ENCODE data around the gene ASZ1.

Gene ASZ1

DNA sequence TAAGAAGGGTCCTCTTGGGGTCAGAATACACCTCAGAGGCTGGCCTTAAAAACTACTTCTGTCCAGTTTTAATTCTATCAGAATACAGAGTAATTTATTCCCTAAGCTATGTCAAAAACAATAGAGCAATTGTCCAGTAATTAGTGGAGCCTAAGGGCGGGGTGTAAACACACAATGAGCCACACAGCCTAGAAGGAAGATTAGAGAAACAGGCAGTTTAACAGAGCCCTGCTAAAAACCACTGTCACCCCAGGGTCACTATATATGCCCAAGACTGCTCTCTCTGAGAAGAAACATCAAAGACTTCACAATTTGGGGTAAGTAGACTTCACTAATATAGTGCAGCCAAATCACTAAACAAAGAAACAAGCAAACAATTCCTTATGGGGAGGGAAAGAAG is 77.3 kb downstream of the ASZ1 start:
- TF ChIP-seq SETDB1 (IDR thresholded peaks at IDR 0.05; ENCODE audit: insufficient read length, low read length) (no peak), ZNF654 (tag by site-specific recombination; IDR thresholded peaks at IDR 0.05; ENCODE audit: low read depth) (no peak), ZNF184 (tag by site-specific recombination; IDR thresholded peaks at IDR 0.05) (no peak), ZNF16 (tag by site-specific recombination; IDR thresholded peaks at IDR 0.05; ENCODE audit: low read depth) (no peak)
- H3K9me3 ChIP-seq (ENCODE audit: control insufficient read depth, insufficient read depth, low read depth, low read length), result no peaks in the 10 kb centered on the region
- no peak overlapping the region for H3K27ac ChIP-seq (ENCODE audit: extremely low read depth, low read depth, low read length)
- H3K4me1 ChIP-seq (ENCODE audit: control insufficient read depth, insufficient read depth, low read length), result no peaks in the 10 kb centered on the region
- no peaks in the 10 kb centered on the region for H3K36me3 ChIP-seq (ENCODE audit: control insufficient read depth in 2 of 2, insufficient read depth in 1 of 2, low read length in 2 of 2)
- ChIA-PET POLR2A (no interaction called here), CTCF (interaction anchor here (0.7 kb wide), 1 partner anchor 37 kb away, joined by 3 read pairs; no protein-coding TSS in a partner anchor)
- no peak overlapping the region for H3K4me3 ChIP-seq (ENCODE audit: low read depth, low read length)

DNA sequence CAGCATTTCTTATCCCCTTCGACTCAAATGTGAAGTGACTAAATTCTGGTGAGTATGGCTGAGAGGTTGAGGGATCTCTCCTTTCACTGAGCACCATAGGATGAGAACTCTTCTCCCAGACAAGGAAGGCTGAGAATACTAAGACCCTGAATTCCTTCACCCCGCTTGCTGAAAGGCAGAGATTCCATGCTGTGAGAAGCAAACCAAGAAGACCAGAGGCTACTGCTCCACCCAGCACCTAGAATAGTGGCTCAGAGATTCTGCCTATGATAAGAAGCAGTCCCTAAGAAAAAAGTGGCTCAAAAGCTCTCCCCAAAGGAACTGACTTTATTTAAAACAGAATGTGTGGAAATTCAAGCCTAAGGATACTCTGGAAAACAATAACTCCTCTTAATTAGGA is 77.7 kb downstream of the ASZ1 start:
- Histone ChIP-seq H3K36me3 (ENCODE audit: control insufficient read depth in 2 of 2, insufficient read depth in 1 of 2, low read length in 2 of 2) (no peaks in the 10 kb centered on the region), H3K9me3 (ENCODE audit: control insufficient read depth, insufficient read depth, low read depth, low read length) (no peaks in the 10 kb centered on the region), H3K4me1 (ENCODE audit: control insufficient read depth, insufficient read depth, low read length) (no peaks in the 10 kb centered on the region), H3K27ac (ENCODE audit: extremely low read depth, low read depth, low read length) (no peak overlapping the region), H3K4me3 (ENCODE audit: low read depth, low read length) (no peak overlapping the region)
- ChIA-PET CTCF (interaction anchor here (0.7 kb wide), 1 partner anchor 37 kb away, joined by 3 read pairs; no protein-coding TSS in a partner anchor), POLR2A (no interaction called here)
- TF ChIP-seq, protein P1, sequence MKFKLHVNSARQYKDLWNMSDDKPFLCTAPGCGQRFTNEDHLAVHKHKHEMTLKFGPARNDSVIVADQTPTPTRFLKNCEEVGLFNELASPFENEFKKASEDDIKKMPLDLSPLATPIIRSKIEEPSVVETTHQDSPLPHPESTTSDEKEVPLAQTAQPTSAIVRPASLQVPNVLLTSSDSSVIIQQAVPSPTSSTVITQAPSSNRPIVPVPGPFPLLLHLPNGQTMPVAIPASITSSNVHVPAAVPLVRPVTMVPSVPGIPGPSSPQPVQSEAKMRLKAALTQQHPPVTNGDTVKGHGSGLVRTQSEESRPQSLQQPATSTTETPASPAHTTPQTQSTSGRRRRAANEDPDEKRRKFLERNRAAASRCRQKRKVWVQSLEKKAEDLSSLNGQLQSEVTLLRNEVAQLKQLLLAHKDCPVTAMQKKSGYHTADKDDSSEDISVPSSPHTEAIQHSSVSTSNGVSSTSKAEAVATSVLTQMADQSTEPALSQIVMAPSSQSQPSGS (tag by site-specific recombination; IDR thresholded peaks at IDR 0.05; ENCODE audit: low read depth), result no peak
- TF ChIP-seq ZNF169 (tag by site-specific recombination; IDR thresholded peaks at IDR 0.05) (no peak), MEIS1 (CRISPR knock-in tag; IDR thresholded peaks at IDR 0.05; ENCODE audit: borderline replicate concordance) (no peak), ZNF621 (tag by site-specific recombination; IDR thresholded peaks at IDR 0.05) (no peak), ZNF510 (tag by site-specific recombination; IDR thresholded peaks at IDR 0.05; ENCODE audit: insufficient replicate concordance) (no peak), FEZF1 (tag by site-specific recombination; IDR thresholded peaks at IDR 0.05) (no peak), MZF1 (tag by site-specific recombination; IDR thresholded peaks at IDR 0.05; ENCODE audit: borderline replicate concordance) (no peak), ZNF202 (tag by site-specific recombination; IDR thresholded peaks at IDR 0.05; ENCODE audit: borderline replicate concordance) (no peak), ZNF184 (tag by site-specific recombination; IDR thresholded peaks at IDR 0.05) (no peak), ZNF555 (tag by site-specific recombination; conservative IDR thresholded peaks at IDR 0.05) (no peak), ZNF311 (tag by site-specific recombination; IDR thresholded peaks at IDR 0.05; ENCODE audit: borderline replicate concordance) (no peak), ZNF658 (tag by site-specific recombination; IDR thresholded peaks at IDR 0.05) (no peak), SP3 (tag by site-specific recombination; IDR thresholded peaks at IDR 0.05) (no peak)
- TF ChIP-seq, protein P2, sequence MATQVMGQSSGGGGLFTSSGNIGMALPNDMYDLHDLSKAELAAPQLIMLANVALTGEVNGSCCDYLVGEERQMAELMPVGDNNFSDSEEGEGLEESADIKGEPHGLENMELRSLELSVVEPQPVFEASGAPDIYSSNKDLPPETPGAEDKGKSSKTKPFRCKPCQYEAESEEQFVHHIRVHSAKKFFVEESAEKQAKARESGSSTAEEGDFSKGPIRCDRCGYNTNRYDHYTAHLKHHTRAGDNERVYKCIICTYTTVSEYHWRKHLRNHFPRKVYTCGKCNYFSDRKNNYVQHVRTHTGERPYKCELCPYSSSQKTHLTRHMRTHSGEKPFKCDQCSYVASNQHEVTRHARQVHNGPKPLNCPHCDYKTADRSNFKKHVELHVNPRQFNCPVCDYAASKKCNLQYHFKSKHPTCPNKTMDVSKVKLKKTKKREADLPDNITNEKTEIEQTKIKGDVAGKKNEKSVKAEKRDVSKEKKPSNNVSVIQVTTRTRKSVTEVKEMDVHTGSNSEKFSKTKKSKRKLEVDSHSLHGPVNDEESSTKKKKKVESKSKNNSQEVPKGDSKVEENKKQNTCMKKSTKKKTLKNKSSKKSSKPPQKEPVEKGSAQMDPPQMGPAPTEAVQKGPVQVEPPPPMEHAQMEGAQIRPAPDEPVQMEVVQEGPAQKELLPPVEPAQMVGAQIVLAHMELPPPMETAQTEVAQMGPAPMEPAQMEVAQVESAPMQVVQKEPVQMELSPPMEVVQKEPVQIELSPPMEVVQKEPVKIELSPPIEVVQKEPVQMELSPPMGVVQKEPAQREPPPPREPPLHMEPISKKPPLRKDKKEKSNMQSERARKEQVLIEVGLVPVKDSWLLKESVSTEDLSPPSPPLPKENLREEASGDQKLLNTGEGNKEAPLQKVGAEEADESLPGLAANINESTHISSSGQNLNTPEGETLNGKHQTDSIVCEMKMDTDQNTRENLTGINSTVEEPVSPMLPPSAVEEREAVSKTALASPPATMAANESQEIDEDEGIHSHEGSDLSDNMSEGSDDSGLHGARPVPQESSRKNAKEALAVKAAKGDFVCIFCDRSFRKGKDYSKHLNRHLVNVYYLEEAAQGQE (tag by site-specific recombination; IDR thresholded peaks at IDR 0.05), result no peak
- TF ChIP-seq, protein P3, sequence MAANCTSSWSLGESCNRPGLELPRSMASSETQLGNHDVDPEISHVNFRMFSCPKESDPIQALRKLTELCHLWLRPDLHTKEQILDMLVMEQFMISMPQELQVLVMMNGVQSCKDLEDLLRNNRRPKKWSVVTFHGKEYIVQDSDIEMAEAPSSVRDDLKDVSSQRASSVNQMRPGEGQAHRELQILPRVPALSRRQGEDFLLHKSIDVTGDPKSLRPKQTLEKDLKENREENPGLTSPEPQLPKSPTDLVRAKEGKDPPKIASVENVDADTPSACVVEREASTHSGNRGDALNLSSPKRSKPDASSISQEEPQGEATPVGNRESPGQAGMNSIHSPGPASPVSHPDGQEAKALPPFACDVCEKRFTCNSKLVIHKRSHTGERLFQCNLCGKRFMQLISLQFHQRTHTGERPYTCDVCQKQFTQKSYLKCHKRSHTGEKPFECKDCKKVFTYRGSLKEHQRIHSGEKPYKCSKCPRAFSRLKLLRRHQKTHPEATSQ (tag by site-specific recombination; IDR thresholded peaks at IDR 0.05), result no peak
- TF ChIP-seq, protein P4, sequence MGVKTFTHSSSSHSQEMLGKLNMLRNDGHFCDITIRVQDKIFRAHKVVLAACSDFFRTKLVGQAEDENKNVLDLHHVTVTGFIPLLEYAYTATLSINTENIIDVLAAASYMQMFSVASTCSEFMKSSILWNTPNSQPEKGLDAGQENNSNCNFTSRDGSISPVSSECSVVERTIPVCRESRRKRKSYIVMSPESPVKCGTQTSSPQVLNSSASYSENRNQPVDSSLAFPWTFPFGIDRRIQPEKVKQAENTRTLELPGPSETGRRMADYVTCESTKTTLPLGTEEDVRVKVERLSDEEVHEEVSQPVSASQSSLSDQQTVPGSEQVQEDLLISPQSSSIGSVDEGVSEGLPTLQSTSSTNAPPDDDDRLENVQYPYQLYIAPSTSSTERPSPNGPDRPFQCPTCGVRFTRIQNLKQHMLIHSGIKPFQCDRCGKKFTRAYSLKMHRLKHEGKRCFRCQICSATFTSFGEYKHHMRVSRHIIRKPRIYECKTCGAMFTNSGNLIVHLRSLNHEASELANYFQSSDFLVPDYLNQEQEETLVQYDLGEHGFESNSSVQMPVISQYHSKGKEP (tag by site-specific recombination; IDR thresholded peaks at IDR 0.05), result no peak
- TF ChIP-seq, protein P5, sequence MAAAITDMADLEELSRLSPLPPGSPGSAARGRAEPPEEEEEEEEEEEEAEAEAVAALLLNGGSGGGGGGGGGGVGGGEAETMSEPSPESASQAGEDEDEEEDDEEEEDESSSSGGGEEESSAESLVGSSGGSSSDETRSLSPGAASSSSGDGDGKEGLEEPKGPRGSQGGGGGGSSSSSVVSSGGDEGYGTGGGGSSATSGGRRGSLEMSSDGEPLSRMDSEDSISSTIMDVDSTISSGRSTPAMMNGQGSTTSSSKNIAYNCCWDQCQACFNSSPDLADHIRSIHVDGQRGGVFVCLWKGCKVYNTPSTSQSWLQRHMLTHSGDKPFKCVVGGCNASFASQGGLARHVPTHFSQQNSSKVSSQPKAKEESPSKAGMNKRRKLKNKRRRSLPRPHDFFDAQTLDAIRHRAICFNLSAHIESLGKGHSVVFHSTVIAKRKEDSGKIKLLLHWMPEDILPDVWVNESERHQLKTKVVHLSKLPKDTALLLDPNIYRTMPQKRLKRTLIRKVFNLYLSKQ (tag by site-specific recombination; IDR thresholded peaks at IDR 0.05; ENCODE audit: borderline replicate concordance), result no peak
- TF ChIP-seq, protein P6, sequence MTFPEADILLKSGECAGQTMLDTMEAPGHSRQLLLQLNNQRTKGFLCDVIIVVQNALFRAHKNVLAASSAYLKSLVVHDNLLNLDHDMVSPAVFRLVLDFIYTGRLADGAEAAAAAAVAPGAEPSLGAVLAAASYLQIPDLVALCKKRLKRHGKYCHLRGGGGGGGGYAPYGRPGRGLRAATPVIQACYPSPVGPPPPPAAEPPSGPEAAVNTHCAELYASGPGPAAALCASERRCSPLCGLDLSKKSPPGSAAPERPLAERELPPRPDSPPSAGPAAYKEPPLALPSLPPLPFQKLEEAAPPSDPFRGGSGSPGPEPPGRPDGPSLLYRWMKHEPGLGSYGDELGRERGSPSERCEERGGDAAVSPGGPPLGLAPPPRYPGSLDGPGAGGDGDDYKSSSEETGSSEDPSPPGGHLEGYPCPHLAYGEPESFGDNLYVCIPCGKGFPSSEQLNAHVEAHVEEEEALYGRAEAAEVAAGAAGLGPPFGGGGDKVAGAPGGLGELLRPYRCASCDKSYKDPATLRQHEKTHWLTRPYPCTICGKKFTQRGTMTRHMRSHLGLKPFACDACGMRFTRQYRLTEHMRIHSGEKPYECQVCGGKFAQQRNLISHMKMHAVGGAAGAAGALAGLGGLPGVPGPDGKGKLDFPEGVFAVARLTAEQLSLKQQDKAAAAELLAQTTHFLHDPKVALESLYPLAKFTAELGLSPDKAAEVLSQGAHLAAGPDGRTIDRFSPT (tag by site-specific recombination; IDR thresholded peaks at IDR 0.05), result no peak
